ENCODE data around the gene PPP1R14B.
A peak's percentile ranks its signal among the peaks of the same experiment; 100 is the strongest.

PPP1R14B gene

GRCh38 chr11:64229744-64230170, 17.0 kb downstream of the PPP1R14B start:
- DNase-seq, result no peak

- no peak for DNase-seq
These were observed 17.5 kb downstream of the PPP1R14B start for GRCh38 chr11:64229090-64229743.

- no peak for DNase-seq
These were observed 19.3 kb downstream of the PPP1R14B start for GRCh38 chr11:64227405-64227956.

- peak; percentile 65 to 78 (median 71) for DNase-seq
These were observed 20.2 kb downstream of the PPP1R14B start for GRCh38 chr11:64226507-64227051.

GRCh38 chr11:64225608-64226506, 20.9 kb downstream of the PPP1R14B start, which contains the start of the genes NUDT22 and TRPT1:
NUDT22 (plus strand) TSS chr11:64226274; CDS start chr11:64226653, 379 bp downstream.
TRPT1 (minus strand) TSS chr11:64226186; CDS start chr11:64225860, 326 bp downstream.
- peak; percentile 91 to 96 (median 92) for DNase-seq

GRCh38 chr11:64224891-64225607, 21.7 kb downstream of the PPP1R14B start:
- no peak for DNase-seq

- no peak for DNase-seq
These were observed 22.4 kb downstream of the PPP1R14B start for GRCh38 chr11:64224151-64224890.

GRCh38 chr11:64223001-64223651, 23.6 kb downstream of the PPP1R14B start:
- DNase-seq, result no peak

- DNase-seq, result no peak
These were observed 24.1 kb downstream of the PPP1R14B start for GRCh38 chr11:64222651-64223000.

- DNase-seq, result no peak
These were observed 25.9 kb downstream of the PPP1R14B start for GRCh38 chr11:64220798-64221197.

GRCh38 chr11:64220271-64220670, 26.5 kb downstream of the PPP1R14B start:
- DNase-seq, result no peak

- DNase-seq, result no peak
These were observed 27.0 kb downstream of the PPP1R14B start for GRCh38 chr11:64219755-64220154.

GRCh38 chr11:64219354-64219684, 27.4 kb downstream of the PPP1R14B start:
- no peak for DNase-seq

- no peak for DNase-seq
These were observed 28.0 kb downstream of the PPP1R14B start for GRCh38 chr11:64218628-64219353.

GRCh38 chr11:64216879-64217278, 29.9 kb downstream of the PPP1R14B start:
- DNase-seq, result no peak

GRCh38 chr11:64211181-64211872, 35.4 kb downstream of the PPP1R14B start:
- no peak for DNase-seq

- no peak for DNase-seq
These were observed 36.3 kb downstream of the PPP1R14B start for GRCh38 chr11:64210301-64211020.

GRCh38 chr11:64209563-64209843, 37.2 kb downstream of the PPP1R14B start:
- no peak for DNase-seq

GRCh38 chr11:64208796-64209562, 37.8 kb downstream of the PPP1R14B start:
- DNase-seq, result no peak

Measured in suppressor macrophage treated with lipopolysaccharide for 1 hour (primary cell).